Tibial nerve (tissue), 4 donors: ENCODE results near the gene STMND1. TPM values are rescaled to one million over a fixed set of nuclear protein-coding genes. Genes with fewer than 3 reads are reported as not detected.

Source experiments
- DNase-seq, 2 donors: peaks; one replicate each; pipeline ENCODE4 v3.0.0-alpha.2; 2019; ENCODE audit warnings: low spot score in 2 of 2
- H3K27ac ChIP-seq, 4 donors: fragments of 200-600 bp; sonication (generic) in 3 of 4; one replicate each; pipeline ENCODE4 v1.5.1; 2017 to 2019; ENCODE audit warnings: mild to moderate bottlenecking in 1 of 4
- H3K27me3 ChIP-seq, 2 donors: fragments of 200-600 bp; sonication (generic) in 1 of 2; one replicate each; pipeline versions ENCODE4 v1.5.1 to v1.6.0; 2017 to 2019
- H3K36me3 ChIP-seq, 3 donors: fragments of 200-600 bp; sonication (generic); one replicate each; pipeline ENCODE4 v1.5.1; 2018 to 2019
- H3K4me1 ChIP-seq, 4 donors: fragments of 200-600 bp; sonication (generic) in 3 of 4; one replicate each; pipeline ENCODE4 v1.5.1; 2017 to 2019
- H3K4me3 ChIP-seq, 4 donors: fragments of 200-600 bp; sonication (generic) in 3 of 4; one replicate each; pipeline ENCODE4 v1.5.1; 2017 to 2019; ENCODE audit warnings: mild to moderate bottlenecking in 1 of 4, moderate library complexity in 1 of 4
- H3K9me3 ChIP-seq, 4 donors: fragments of 200-600 bp; sonication (generic) in 3 of 4; one replicate each; pipeline ENCODE4 v1.5.1; 2017 to 2019
- CTCF ChIP-seq, 5 experiments: fragments of 200-600 bp in 3 of 5; fragments of 450-650 bp in 2 of 5; sonication (generic) in 3 of 5; IDR thresholded peaks; one replicate each; pipeline ENCODE4 v1.5.1; 2016 to 2019; ENCODE audit warnings: antibody characterized with exemption in 5 of 5, mild to moderate bottlenecking in 3 of 5, moderate library complexity in 2 of 5
- EP300 ChIP-seq, 2 donors: sonication (generic); formaldehyde crosslinking; IDR thresholded peaks; one replicate each; pipeline ENCODE4 v1.6.1; 2017; ENCODE audit warnings: antibody characterized with exemption in 2 of 2, mild to moderate bottlenecking in 1 of 2
- POLR2A ChIP-seq, 2 donors: fragments of 450-650 bp; IDR thresholded peaks; one replicate each; pipeline ENCODE4 v1.6.1; 2017; ENCODE audit warnings: antibody characterized with exemption in 2 of 2, mild to moderate bottlenecking in 2 of 2, moderate library complexity in 2 of 2
- WGBS, 2 donors: methylation state at CpG; one replicate each; pipeline ENCODE4 v1.1.5; 2018; 5-methylcytosine and 5-hydroxymethylcytosine counted together
- total RNA-seq, 4 donors: library from RNA; depleted of rRNA; stranded (reverse); fragments of >200 nt; gene quantifications; one replicate each; pipeline ENCODE4 v1.1.0, GENCODE V29; 2016

Gene STMND1
- total RNA-seq, 4 donors from 2014 or later, result not detected

GRCh38 chr6:17159240-17159639 is 57.4 kb downstream of the STMND1 start:
- Histone ChIP-seq H3K9me3 (no peaks in the 10 kb centered on the region), H3K4me3 (no peak overlapping the region), H3K27ac (no peak overlapping the region), H3K36me3 (no peaks in the 10 kb centered on the region), H3K27me3 (no peaks in the 10 kb centered on the region), H3K4me1 (no peaks in the 10 kb centered on the region)
- no peak for DNase-seq
- 56 to 58% methylated on average over 5 of the region's 5 CpGs for WGBS, 2 donors
- no peak for TF ChIP-seq POLR2A (IDR thresholded peaks at IDR 0.05)
- TF ChIP-seq EP300 (IDR thresholded peaks at IDR 0.05), result no peak
- TF ChIP-seq CTCF (IDR thresholded peaks at IDR 0.05), result no peak

DNA sequence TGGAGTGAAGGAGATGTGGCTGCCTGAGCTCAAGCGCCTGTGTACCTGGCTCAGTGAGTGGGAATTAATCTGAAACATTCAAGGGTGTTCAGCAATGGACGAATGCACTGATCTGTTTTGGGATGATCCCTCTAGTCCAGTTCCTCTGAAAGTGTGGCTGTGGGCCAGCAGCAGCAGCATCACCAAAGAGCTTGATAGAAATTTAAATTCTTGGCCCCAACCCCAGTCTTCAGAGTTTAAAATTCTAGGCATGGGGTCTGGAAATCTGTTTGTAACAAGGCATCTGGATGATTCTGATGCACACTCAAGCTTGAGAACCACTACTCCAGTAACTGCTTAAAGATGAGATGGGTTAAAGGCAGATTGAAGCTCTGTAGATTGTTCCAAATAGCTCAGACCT is 59.2 kb downstream of the STMND1 start:
- no peak overlapping the region for H3K4me3 ChIP-seq
- H3K27ac ChIP-seq, result no peak overlapping the region
- TF ChIP-seq CTCF (IDR thresholded peaks at IDR 0.05) (no peak), EP300 (IDR thresholded peaks at IDR 0.05) (no peak), POLR2A (IDR thresholded peaks at IDR 0.05) (no peak)
- DNase-seq, result no peak
- no peaks in the 10 kb centered on the region for H3K36me3 ChIP-seq
- H3K27me3 ChIP-seq, result no peaks in the 10 kb centered on the region
- 71 to 85% methylated on average over 2 of the region's 2 CpGs for WGBS, 2 donors
- H3K9me3 ChIP-seq, result no peaks in the 10 kb centered on the region
- no peaks in the 10 kb centered on the region for H3K4me1 ChIP-seq

DNA sequence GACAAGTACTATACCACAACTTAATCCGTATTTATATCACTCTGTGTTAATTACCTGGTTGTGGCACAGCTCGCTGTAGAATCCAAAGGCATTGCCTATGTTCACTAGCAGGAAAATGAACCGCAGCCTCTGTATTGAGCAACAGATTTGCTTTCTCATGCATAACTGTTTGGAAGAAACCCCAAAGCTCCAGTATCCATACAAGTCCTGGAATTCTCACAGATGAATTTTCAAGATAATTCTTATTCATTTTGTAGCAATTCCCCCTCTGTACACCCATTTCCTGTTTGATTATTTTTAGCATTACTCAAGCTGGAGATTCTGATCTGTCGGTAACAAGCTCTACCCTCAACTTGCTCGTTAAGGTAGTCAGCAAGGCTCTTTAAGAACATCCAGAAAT is 63.5 kb downstream of the STMND1 start:
- DNase-seq, result no peak
- H3K27ac ChIP-seq, result no peak overlapping the region
- no peak overlapping the region for H3K4me3 ChIP-seq
- TF ChIP-seq EP300 (IDR thresholded peaks at IDR 0.05) (no peak), POLR2A (IDR thresholded peaks at IDR 0.05) (no peak), CTCF (IDR thresholded peaks at IDR 0.05) (no peak)
- no peaks in the 10 kb centered on the region for H3K4me1 ChIP-seq
- 65 to 73% methylated on average over 5 of the region's 5 CpGs for WGBS, 2 donors
- H3K27me3 ChIP-seq, result no peaks in the 10 kb centered on the region
- H3K36me3 ChIP-seq, result no peaks in the 10 kb centered on the region
- H3K9me3 ChIP-seq, result no peaks in the 10 kb centered on the region

GRCh38 chr6:17167327-17167979 is 65.6 kb downstream of the STMND1 start:
- WGBS, 2 donors, result 42 to 45% methylated on average over 9 of the region's 9 CpGs
- Histone ChIP-seq H3K4me1 (no peaks in the 10 kb centered on the region), H3K9me3 (no peaks in the 10 kb centered on the region), H3K4me3 (no peak overlapping the region), H3K27ac (no peak overlapping the region), H3K36me3 (no peaks in the 10 kb centered on the region), H3K27me3 (no peaks in the 10 kb centered on the region)
- no peak for DNase-seq
- TF ChIP-seq CTCF (IDR thresholded peaks at IDR 0.05) (peak in 2 of 5 experiments; percentile 12 to 31), EP300 (IDR thresholded peaks at IDR 0.05) (no peak), POLR2A (IDR thresholded peaks at IDR 0.05) (no peak)

DNA sequence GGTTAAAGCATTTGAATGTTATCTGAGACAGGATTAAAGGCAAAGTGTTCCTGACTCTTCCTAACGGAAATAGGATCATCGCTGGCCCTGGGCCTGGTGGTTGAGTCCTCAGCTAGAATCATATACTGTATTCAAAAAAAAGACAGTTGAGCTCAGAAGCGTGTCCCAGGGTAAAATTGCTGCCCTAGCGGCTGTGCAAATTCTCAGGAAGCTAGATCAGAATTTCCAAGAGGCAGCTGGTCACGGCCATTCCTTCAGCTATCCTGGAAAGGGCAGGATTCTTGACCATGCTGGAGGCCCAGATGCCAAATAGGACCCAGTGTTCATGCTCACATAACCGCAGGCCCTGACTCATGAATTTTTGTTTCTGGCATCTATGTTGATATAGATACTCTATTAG is 67.4 kb downstream of the STMND1 start:
- DNase-seq, result no peak
- no peak overlapping the region for H3K27ac ChIP-seq
- TF ChIP-seq CTCF (IDR thresholded peaks at IDR 0.05), result no peak
- H3K27me3 ChIP-seq, result no peaks in the 10 kb centered on the region
- H3K4me3 ChIP-seq, result no peak overlapping the region
- no peaks in the 10 kb centered on the region for H3K4me1 ChIP-seq
- 40 to 58% methylated on average over 6 of the region's 6 CpGs for WGBS, 2 donors
- no peaks in the 10 kb centered on the region for H3K9me3 ChIP-seq
- no peaks in the 10 kb centered on the region for H3K36me3 ChIP-seq
